Keratinocyte (primary cell): ENCODE measurements around the gene IPO11. TPM values are rescaled to one million over a fixed set of nuclear protein-coding genes. Genes with fewer than 3 reads are reported as not detected.

Source experiments
- DNase-seq: peaks from one replicate; pipeline ENCODE4 v3.0.0-alpha.2; 2011; ENCODE audit warnings: low read depth, missing footprints, low spot score
- FAIRE-seq: peaks from 2 replicates; lab custom pipeline; 2011; peaks lifted over from hg19 to GRCh38; lab: Jason Lieb, UNC
- H2AFZ ChIP-seq: 2 replicates; pipeline ENCODE4 v1.6.0; 2012; ENCODE audit warnings: low read length, control low read depth, inconsistent platforms; ENCODE audit not compliant: control insufficient read depth
- H3K27ac ChIP-seq: 2 replicates; pipeline ENCODE4 v1.5.1; 2011; ENCODE audit warnings: low read length; ENCODE audit not compliant: control insufficient read depth, insufficient read depth
- H3K27me3 ChIP-seq: 3 replicates; pipeline ENCODE4 v1.6.0; 2011; ENCODE audit warnings: low read length; ENCODE audit not compliant: control insufficient read depth, insufficient read depth; ENCODE audit errors: extremely low read depth
- H3K36me3 ChIP-seq, 2 experiments: 2 replicates in 1 of 2; 3 replicates in 1 of 2; pipeline ENCODE4 v1.5.1; 2011; ENCODE audit warnings: low read length in 2 of 2, mild to moderate bottlenecking in 1 of 2; ENCODE audit not compliant: control insufficient read depth in 2 of 2, insufficient read depth in 2 of 2; ENCODE audit errors: extremely low read depth in 1 of 2
- H3K4me1 ChIP-seq: 3 replicates; pipeline ENCODE4 v1.5.1; 2011; ENCODE audit warnings: low read length; ENCODE audit not compliant: control insufficient read depth, insufficient read depth; ENCODE audit errors: extremely low read depth
- H3K4me2 ChIP-seq: 3 replicates; pipeline ENCODE4 v1.6.0; 2011; ENCODE audit warnings: low read depth, low read length; ENCODE audit not compliant: control insufficient read depth, insufficient read depth; ENCODE audit errors: extremely low read depth
- H3K4me3 ChIP-seq, 3 experiments: fragments of 200-600 bp in 1 of 3; sonication (generic) in 1 of 3; 2 replicates in 2 of 3; 3 replicates in 1 of 3; pipeline ENCODE4 v1.5.1; 2011 to 2016; ENCODE audit warnings: low read length in 3 of 3, mild to moderate bottlenecking in 3 of 3, control low read depth in 2 of 3, inconsistent platforms in 1 of 3, low read depth in 1 of 3, mixed read lengths in 1 of 3, mixed run types in 1 of 3, moderate library complexity in 1 of 3; ENCODE audit not compliant: control insufficient read depth in 2 of 3, insufficient read depth in 2 of 3; ENCODE audit errors: extremely low read depth in 1 of 3
- H3K79me2 ChIP-seq: 2 replicates; pipeline ENCODE4 v1.6.0; 2012; ENCODE audit warnings: low read length; ENCODE audit not compliant: control insufficient read depth, insufficient read depth
- H3K9ac ChIP-seq: 3 replicates; pipeline ENCODE4 v1.6.0; 2011; ENCODE audit warnings: low read length; ENCODE audit not compliant: control insufficient read depth, insufficient read depth; ENCODE audit errors: extremely low read depth
- H3K9me1 ChIP-seq: 3 replicates; pipeline ENCODE4 v1.6.0; 2011; ENCODE audit warnings: low read length; ENCODE audit not compliant: control insufficient read depth, insufficient read depth; ENCODE audit errors: extremely low read depth
- H3K9me3 ChIP-seq: 2 replicates; pipeline ENCODE4 v1.5.1; 2012; ENCODE audit warnings: low read depth, low read length; ENCODE audit not compliant: control insufficient read depth
- H4K20me1 ChIP-seq: 3 replicates; pipeline ENCODE4 v1.6.0; 2011; ENCODE audit warnings: low read length; ENCODE audit not compliant: control insufficient read depth, insufficient read depth; ENCODE audit errors: extremely low read depth
- EZH2 ChIP-seq: IDR thresholded peaks from one replicate; pipeline ENCODE4 v1.6.1; 2012; ENCODE audit warnings: inconsistent platforms, mild to moderate bottlenecking, low read length, moderate library complexity
- dilution Hi-C: fragments of 300-500 bp; cut with MboI; formaldehyde crosslinking; loops from one replicate; pipeline ENCODE4 v1.7.0; 2020; ENCODE audit warnings: low sequenced_read_pairs; ENCODE audit not compliant: extremely low pct_ligation_motif_present
- polyA plus RNA-seq, 5 experiments: library from polyadenylated mRNA; depleted of rRNA in 3 of 5; stranded (reverse) in 3 of 5; stranded (forward) in 1 of 5; unstranded in 1 of 5; fragments of >200 nt; gene quantifications; 1 replicate in 1 of 5; 2 replicates in 3 of 5; 3 replicates in 1 of 5; pipeline versions ENCODE4 v1.2.1 to v1.2.3, GENCODE V29; 2011 to 2012; ENCODE audit warnings: missing spikeins in 2 of 5, low read depth in 1 of 5, low replicate concordance in 1 of 5
- TF ChIP-seq, protein P1 (sequence below), 3 experiments: IDR thresholded peaks in 1 of 3; conservative IDR thresholded peaks in 1 of 3; optimal IDR thresholded peaks in 1 of 3; 2 replicates in 2 of 3; 3 replicates in 1 of 3; pipeline versions ENCODE3 to v1.5.1; 2011; ENCODE audit warnings: low read length in 3 of 3, mild to moderate bottlenecking in 3 of 3, moderate library complexity in 2 of 3, control low read depth in 1 of 3, inconsistent platforms in 1 of 3; ENCODE audit not compliant: insufficient read depth in 2 of 3; ENCODE audit errors: extremely low read depth in 1 of 3

Gene IPO11
- polyA plus RNA-seq, 1 donor (not counting 4 experiments of a cell fraction or from before 2014, with no cell fraction given): 34.7 TPM

DNA sequence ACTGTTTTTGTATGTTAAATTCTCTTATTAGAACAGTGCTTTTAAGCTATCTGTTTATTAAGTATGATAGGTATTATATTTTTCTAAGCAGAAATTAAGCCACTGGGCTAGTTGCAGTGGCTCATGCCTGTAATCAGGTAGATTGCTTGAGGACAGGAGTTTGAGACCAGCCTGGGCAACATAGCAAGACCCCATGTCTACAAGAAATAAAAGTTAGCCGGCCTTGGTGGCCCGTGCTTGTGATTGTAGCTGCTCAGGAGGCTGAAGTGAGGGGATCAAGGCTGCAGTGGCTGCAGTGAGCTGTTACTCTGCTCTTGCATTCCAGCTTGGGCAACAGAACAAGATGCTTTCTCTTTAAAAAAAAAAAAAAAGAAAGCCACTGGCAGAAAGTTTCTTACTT lies 121.0 kb downstream of the IPO11 start:
- no peaks in the 10 kb centered on the region for H3K79me2 ChIP-seq
- DNase-seq (no peak), FAIRE-seq (no peak)
- no peak overlapping the region for H2AFZ ChIP-seq
- no peak overlapping the region for H3K4me3 ChIP-seq
- no peak overlapping the region for H3K9ac ChIP-seq
- no peaks in the 10 kb centered on the region for H4K20me1 ChIP-seq
- H3K9me1 ChIP-seq: no peaks in the 10 kb centered on the region
- no peak overlapping the region for H3K4me2 ChIP-seq
- TF ChIP-seq EZH2: no peak
- TF ChIP-seq, protein P1, sequence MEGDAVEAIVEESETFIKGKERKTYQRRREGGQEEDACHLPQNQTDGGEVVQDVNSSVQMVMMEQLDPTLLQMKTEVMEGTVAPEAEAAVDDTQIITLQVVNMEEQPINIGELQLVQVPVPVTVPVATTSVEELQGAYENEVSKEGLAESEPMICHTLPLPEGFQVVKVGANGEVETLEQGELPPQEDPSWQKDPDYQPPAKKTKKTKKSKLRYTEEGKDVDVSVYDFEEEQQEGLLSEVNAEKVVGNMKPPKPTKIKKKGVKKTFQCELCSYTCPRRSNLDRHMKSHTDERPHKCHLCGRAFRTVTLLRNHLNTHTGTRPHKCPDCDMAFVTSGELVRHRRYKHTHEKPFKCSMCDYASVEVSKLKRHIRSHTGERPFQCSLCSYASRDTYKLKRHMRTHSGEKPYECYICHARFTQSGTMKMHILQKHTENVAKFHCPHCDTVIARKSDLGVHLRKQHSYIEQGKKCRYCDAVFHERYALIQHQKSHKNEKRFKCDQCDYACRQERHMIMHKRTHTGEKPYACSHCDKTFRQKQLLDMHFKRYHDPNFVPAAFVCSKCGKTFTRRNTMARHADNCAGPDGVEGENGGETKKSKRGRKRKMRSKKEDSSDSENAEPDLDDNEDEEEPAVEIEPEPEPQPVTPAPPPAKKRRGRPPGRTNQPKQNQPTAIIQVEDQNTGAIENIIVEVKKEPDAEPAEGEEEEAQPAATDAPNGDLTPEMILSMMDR (optimal IDR thresholded peaks at IDR 0.05 in 1 of 3, IDR thresholded peaks at IDR 0.05 in 1 of 3, conservative IDR thresholded peaks at IDR 0.05 in 1 of 3; ENCODE audit: extremely low read depth in 1 of 3, insufficient read depth in 2 of 3, low read length in 3 of 3): no peak
- H3K27me3 ChIP-seq: no peaks in the 10 kb centered on the region
- no peaks in the 10 kb centered on the region for H3K4me1 ChIP-seq
- H3K27ac ChIP-seq: no peak overlapping the region
- dilution Hi-C loops: no loop called here
- H3K36me3 ChIP-seq: peaks cover 0 to 2% of the 10 kb centered on the region in 2 experiments
- no peaks in the 10 kb centered on the region for H3K9me3 ChIP-seq

DNA sequence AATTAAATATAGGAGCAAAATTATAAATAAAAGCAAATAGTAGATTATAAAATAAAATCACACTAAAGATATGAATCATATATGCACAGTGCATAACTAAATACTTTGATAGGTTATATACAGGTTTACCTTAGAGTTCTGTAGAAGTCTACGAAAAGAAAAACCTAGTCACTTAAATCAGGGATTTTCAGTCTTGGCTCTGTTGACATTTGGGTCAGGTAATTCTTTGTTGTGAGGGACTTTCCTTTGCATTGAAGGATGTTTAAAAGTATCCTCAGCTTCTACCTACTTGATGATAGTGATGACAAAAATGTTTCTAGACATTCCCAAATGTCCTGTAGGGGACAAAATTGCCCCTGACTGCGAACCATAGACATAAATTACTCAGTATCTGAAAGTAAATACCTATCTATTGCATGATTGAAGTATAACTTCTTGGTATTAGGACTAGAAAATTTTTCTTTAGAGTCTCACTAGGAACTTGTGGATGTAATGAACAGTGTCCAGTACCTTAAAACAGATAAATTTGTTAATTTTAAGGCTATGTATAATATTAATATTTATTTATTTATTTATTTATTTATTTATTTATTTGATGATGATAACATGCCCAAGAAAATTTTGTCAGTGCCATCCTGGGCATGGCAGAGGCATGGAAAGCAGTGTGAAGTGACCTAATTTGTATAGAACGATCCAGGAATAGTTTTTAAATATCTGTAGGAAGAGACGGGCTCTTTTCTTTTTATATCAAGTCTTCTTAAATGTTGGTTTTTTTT lies 122.1 kb downstream of the IPO11 start:
- Histone ChIP-seq H3K4me1 (no peaks in the 10 kb centered on the region), H3K9me1 (no peaks in the 10 kb centered on the region), H3K79me2 (no peaks in the 10 kb centered on the region), H3K27me3 (no peaks in the 10 kb centered on the region), H2AFZ (no peak overlapping the region), H3K4me3 (no peak overlapping the region), H3K27ac (no peak overlapping the region), H3K36me3 (peaks cover 0 to 4% of the 10 kb centered on the region in 2 experiments), H3K4me2 (no peak overlapping the region), H4K20me1 (no peaks in the 10 kb centered on the region), H3K9ac (no peak overlapping the region), H3K9me3 (no peaks in the 10 kb centered on the region)
- no peak for TF ChIP-seq EZH2
- TF ChIP-seq, protein P1 (optimal IDR thresholded peaks at IDR 0.05 in 1 of 3, IDR thresholded peaks at IDR 0.05 in 1 of 3, conservative IDR thresholded peaks at IDR 0.05 in 1 of 3; ENCODE audit: extremely low read depth in 1 of 3, insufficient read depth in 2 of 3, low read length in 3 of 3): no peak
- FAIRE-seq (no peak), DNase-seq (no peak)
- dilution Hi-C loops: no loop called here
